ENCODE measurements around the gene MAP9. TPM values are rescaled to one million over a fixed set of nuclear protein-coding genes. Genes with fewer than 3 reads are reported as not detected.

MAP9 gene
- total and polyA plus RNA-seq, 10 donors = 1.1 to 11.7 (median 4.9) TPM

DNA sequence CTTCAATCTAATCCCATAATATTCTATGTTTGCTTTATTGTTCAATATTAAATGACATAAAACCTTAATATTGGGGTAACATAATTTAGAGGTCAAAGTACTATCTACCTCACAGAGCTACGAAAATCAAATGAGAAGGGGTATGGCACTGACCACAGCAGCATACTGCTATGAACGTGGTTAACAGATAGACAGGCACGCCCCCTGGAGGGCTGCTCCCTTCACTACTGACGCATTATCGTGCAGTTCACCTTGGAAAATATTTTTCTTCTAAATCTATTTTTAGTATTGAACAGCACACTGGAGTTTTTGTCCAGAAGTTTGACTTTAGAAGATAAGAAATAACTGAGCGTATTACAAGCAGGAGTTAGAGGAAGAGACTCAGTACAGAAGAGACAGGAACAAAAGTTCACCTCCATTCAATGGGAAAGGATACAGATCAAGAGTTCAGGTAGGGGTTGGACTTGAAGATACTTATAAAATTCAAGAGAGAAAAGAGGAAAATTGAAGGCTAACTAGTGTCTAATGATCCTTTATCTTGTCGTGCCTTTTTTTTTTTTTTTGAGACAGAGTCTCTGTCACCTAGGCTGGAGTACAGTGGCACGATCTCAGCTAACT, 22.7 kb downstream of the MAP9 start:
- peaks cover 0 to 30% (median 0%) of the 10 kb centered on the region in 6 donors for H3K36me3 ChIP-seq
- intact Hi-C loops (cut with DNase I; ENCODE audit: low total_unique reads) = loop anchor here (5.0 kb wide), 1 partner anchor 372 kb away; no protein-coding TSS in a partner anchor
- no peaks in the 10 kb centered on the region for H3K27me3 ChIP-seq (replicated peaks in 1 of 7)
- H3K4me1 ChIP-seq = no peaks in the 10 kb centered on the region
- H3K4me3 ChIP-seq = no peak overlapping the region
- H3K9me3 ChIP-seq = no peaks in the 10 kb centered on the region
- peak; percentile 75 for DNase-seq
- 41 to 55% (median 48%) methylated on average over 8 of the region's 8 CpGs for WGBS, 5 donors
- H3K27ac ChIP-seq = no peak overlapping the region
- TF ChIP-seq POLR2AphosphoS5 (IDR thresholded peaks at IDR 0.05) = no peak
- TF ChIP-seq, protein P1, sequence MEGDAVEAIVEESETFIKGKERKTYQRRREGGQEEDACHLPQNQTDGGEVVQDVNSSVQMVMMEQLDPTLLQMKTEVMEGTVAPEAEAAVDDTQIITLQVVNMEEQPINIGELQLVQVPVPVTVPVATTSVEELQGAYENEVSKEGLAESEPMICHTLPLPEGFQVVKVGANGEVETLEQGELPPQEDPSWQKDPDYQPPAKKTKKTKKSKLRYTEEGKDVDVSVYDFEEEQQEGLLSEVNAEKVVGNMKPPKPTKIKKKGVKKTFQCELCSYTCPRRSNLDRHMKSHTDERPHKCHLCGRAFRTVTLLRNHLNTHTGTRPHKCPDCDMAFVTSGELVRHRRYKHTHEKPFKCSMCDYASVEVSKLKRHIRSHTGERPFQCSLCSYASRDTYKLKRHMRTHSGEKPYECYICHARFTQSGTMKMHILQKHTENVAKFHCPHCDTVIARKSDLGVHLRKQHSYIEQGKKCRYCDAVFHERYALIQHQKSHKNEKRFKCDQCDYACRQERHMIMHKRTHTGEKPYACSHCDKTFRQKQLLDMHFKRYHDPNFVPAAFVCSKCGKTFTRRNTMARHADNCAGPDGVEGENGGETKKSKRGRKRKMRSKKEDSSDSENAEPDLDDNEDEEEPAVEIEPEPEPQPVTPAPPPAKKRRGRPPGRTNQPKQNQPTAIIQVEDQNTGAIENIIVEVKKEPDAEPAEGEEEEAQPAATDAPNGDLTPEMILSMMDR (IDR thresholded peaks at IDR 0.05 in 8 of 11, conservative IDR thresholded peaks at IDR 0.05 in 3 of 11) = peak in 10 of 11 experiments; percentile 24 to 68 (median 56)

DNA sequence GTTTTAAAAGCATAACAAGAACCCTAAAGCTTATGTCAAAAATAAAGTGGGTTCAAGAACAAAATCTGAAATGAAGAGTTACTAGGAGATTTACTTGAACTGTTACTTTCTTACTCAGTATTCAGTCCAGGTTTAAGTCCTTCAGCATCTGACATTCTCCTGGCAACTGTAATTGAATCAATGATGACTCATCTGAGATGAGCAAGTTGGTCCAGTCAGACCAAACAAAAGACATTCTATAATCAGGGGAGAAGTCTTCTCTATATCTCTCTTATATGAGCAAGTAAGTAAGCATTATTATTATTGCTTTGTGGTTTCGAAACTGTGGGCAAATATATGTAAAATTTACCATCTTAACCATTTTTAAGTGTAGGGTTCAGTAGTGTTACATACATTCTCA, 34.6 kb downstream of the MAP9 start:
- peaks cover 0 to 15% (median 2%) of the 10 kb centered on the region in 6 donors for H3K36me3 ChIP-seq
- TF ChIP-seq POLR2A (IDR thresholded peaks at IDR 0.05) = no peak
- no peak for TF ChIP-seq POLR2AphosphoS5 (IDR thresholded peaks at IDR 0.05)
- TF ChIP-seq, protein P1 (IDR thresholded peaks at IDR 0.05 in 8 of 11, conservative IDR thresholded peaks at IDR 0.05 in 3 of 11) = no peak
- DNase-seq = no peak
- H3K4me3 ChIP-seq = no peak overlapping the region
- no peak overlapping the region for H3K27ac ChIP-seq
- intact Hi-C loops (cut with DNase I; ENCODE audit: low total_unique reads) = no loop called here
- H3K27me3 ChIP-seq (replicated peaks in 1 of 7) = peaks cover 0 to 2% (median 0%) of the 10 kb centered on the region in 7 donors
- H3K4me1 ChIP-seq = no peaks in the 10 kb centered on the region
- peaks cover 0 to 8% (median 0%) of the 10 kb centered on the region in 8 donors for H3K9me3 ChIP-seq
- 56 to 81% (median 60%) methylated on average over 1 of the region's 1 CpG for WGBS, 5 donors

DNA sequence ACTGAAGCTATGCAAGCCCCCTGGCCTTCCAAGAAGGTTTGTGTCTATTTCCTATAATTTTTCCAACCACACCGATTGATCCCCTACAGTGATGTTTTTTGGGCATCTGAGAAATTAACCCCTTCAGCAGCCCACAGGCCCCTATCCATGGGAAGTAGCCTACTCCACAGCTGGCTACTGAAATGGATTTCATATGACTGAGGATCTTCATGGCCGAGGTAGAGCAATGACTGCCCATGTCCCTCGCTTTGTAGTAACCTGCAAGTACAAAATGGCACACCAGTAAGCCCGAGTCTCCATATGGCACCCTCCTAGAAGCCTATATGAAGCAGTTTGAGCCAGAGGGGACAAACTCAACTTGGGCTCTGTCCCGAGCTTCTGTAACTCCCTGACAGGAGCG, 36.8 kb downstream of the MAP9 start:
- Histone ChIP-seq H3K4me3 (no peak overlapping the region), H3K9me3 (peaks cover 0 to 8% (median 0%) of the 10 kb centered on the region in 8 donors), H3K27ac (no peak overlapping the region), H3K4me1 (no peaks in the 10 kb centered on the region), H3K36me3 (no peaks in the 10 kb centered on the region), H3K27me3 (replicated peaks in 1 of 7) (peaks cover 0 to 5% (median 0%) of the 10 kb centered on the region in 7 donors)
- TF ChIP-seq POLR2AphosphoS5 (IDR thresholded peaks at IDR 0.05) (no peak), POLR2A (IDR thresholded peaks at IDR 0.05) (no peak)
- TF ChIP-seq, protein P1 (IDR thresholded peaks at IDR 0.05 in 8 of 11, conservative IDR thresholded peaks at IDR 0.05 in 3 of 11) = no peak
- 78 to 89% (median 83%) methylated on average over 6 of the region's 6 CpGs for WGBS, 5 donors
- DNase-seq = no peak
- intact Hi-C loops (cut with DNase I; ENCODE audit: low total_unique reads) = no loop called here

DNA sequence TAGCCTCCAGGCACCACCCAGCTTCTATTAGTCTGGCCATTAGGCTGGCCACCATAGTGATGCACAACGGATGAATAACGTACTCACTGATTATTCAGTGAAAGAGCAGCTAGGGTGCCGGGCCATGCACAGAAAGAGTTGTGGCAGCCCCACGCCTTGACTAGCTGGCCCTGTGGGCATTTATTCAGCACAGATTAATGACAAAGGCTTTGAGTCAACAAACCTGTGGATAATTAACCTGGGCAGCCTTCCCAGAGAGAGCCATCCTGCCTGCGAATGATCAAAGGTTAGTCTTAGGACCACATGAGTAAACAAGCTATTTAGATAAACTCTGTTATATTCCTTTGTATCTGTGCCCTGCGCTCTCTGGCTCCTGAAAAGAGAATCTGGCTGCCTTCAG, 37.2 kb downstream of the MAP9 start:
- H3K36me3 ChIP-seq = no peaks in the 10 kb centered on the region
- no peak for TF ChIP-seq POLR2AphosphoS5 (IDR thresholded peaks at IDR 0.05)
- TF ChIP-seq POLR2A (IDR thresholded peaks at IDR 0.05) = no peak
- TF ChIP-seq, protein P1 (IDR thresholded peaks at IDR 0.05 in 8 of 11, conservative IDR thresholded peaks at IDR 0.05 in 3 of 11) = no peak
- no peaks in the 10 kb centered on the region for H3K4me1 ChIP-seq
- intact Hi-C loops (cut with DNase I; ENCODE audit: low total_unique reads) = no loop called here
- H3K27ac ChIP-seq = no peak overlapping the region
- no peak for DNase-seq
- no peak overlapping the region for H3K4me3 ChIP-seq
- 75 to 89% (median 80%) methylated on average over 6 of the region's 6 CpGs for WGBS, 5 donors
- peaks cover 0 to 5% (median 0%) of the 10 kb centered on the region in 7 donors for H3K27me3 ChIP-seq (replicated peaks in 1 of 7)
- peaks cover 0 to 8% (median 0%) of the 10 kb centered on the region in 8 donors for H3K9me3 ChIP-seq
